GM18517 (cell line): ENCODE results near the gene TMC6.
"Not testable (repeated sequence)": the region's sequence is repeated elsewhere in the genome, so short reads cannot be mapped to it uniquely, and the experiment has no call there.

Experiments
- ATAC-seq: cut with Tn5 transposase; IDR thresholded peaks from one replicate; pipeline ENCODE4 v1.9.1; 2021; ENCODE audit warnings: mild to moderate bottlenecking, moderate library complexity; ENCODE audit not compliant: unreplicated experiment

Gene TMC6

GRCh38 chr17:78128551-78129350 is at the start of gene TMC6:
TMC6 (minus strand) TSS chr17:78128755; CDS start chr17:78126832, 1,923 bp downstream.
- no peak for ATAC-seq

DNA sequence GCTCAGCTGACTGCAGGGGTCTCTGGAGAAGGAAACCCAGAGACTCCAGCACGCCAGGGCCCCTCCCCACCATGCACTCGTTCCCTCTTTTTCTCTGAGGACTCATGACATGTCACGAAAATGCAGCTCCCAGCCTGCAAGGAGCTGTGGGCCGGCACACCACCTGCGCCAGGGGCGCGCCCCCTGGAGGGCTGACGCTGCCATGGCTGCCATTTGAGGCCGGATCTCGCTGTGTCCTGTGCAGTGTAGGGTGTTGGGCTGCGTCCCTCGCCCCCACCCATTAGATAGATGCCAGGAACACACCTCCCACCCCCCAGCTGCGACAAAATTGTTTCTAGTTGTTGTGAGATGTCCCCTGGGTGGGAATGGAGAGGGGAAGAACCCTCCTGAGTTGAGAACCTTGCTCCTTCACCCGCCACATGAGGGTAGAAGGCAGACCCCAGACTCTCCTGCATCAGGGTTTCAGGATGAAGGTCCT is 48.0 kb upstream of the TMC6 start:
- no peak for ATAC-seq

DNA sequence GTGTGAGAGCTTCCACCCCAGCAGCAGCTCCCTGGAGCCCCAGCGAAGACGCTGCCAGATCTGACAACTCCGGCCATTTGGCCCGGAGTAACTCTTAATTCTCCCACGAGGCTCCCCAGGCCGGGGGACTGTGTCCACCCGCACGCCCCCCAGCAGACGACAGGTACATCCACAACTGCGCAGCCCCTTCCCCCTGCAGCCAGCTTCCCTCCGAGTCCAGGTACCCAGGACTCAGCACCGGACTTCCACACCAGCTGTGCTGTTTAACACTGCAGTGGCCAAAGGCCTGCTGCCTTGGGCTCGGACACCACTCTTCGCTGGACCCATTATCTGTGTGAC is 47.1 kb upstream of the TMC6 start:
- ATAC-seq: no peak

DNA sequence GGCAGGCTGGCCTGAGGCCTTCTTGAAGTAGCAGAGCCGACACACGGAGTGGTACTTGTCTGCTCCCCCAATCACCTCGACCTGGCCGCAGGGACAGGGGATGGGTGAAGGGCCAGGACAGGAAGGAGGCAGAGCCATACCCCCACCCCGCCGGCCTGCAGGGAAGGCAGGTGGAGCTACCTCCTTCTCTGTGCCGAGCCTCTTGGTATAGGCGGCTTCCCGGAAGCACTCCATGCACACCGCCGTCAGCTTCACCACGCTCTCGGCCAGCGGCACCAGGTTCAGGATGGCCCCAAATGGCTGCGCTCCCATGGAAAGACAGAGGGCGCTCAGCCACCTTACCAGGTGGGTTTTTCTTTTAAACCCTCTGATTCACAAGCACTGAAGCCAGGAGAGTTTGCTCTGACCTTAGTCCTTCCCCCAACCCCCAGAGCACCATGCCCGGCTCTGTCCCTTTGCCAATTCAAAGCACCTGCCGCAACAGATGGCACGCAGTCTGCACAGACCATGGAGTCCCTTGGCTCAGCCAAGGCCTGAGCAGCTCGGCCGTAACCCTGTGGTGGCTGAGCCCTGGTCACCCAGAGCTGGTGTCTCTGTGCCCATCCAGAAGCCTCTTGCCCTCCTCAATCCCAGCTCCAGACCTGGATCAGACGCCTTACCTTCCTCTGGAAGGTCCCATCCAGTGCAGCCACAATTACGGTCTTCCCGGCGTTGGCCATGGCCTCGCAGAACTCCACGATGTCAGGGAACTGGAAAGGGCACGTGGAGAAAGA is 46.5 kb upstream of the TMC6 start:
- no peak for ATAC-seq

- no peak for ATAC-seq
Observed at GRCh38 chr17:78174346-78174869, 45.9 kb upstream of the TMC6 start.

DNA sequence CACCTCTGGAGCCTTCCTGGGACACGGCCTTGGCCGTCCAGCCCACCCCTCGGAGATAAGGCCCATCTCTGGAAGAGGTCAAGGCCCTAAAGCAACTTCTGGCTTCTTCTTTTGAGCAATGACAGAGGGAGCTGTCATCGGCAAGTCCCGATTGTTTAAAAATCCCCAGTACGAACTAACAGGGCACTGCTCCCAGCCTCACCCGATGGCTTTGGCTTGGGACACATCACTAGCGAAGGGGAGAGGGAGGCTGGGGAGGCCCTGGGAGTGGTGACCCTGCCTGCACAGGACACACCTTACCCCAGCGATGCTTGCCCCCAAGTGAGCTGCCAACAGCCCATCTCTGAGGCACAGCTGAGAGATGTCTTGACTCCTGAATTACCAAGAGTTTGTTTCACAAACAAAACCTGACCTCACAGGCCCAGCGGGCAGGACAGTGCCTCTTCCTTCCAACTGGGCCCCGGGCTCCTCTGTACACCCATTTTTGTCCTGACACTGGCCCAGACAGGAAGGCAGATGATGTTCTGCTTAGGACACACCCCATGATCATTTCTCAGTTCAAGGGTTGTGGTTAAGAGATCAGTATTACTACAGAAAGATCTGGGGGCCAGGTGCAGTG is 44.7 kb upstream of the TMC6 start:
- no peak for ATAC-seq

DNA sequence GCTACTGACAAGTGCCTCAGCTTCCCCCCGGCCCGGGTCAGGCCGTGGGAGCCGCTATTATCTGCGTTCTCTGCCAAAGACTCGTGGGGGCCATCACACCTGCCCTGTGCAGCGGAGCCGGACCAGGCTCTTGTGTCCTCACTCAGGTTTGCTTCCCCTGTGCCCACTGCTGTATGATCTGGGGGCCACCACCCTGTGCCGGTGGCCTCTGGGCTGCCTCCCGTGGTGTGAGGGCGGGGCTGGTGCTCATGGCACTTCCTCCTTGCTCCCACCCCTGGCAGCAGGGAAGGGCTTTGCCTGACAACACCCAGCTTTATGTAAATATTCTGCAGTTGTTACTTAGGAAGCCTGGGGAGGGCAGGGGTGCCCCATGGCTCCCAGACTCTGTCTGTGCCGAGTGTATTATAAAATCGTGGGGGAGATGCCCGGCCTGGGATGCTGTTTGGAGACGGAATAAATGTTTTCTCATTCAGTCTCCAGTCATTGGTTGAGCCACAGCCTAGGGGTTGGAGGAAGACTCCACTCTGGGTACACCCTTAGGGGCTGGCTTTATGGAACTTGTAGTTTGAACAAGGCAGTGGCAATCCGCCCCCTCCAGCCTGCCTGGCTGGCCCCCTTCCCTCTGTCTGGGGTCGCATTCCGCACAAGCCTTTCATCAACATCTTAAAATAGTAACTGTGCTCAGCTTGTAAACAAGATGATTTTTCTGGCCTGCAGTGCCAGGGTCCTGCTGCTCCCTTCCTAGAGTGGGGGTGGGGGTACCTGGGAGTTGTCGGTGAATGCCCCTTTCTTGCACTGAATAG is 43.9 kb upstream of the TMC6 start:
- no peak for ATAC-seq

GRCh38 chr17:78171591-78172248 is 43.2 kb upstream of the TMC6 start:
- not testable (repeated sequence) for ATAC-seq

DNA sequence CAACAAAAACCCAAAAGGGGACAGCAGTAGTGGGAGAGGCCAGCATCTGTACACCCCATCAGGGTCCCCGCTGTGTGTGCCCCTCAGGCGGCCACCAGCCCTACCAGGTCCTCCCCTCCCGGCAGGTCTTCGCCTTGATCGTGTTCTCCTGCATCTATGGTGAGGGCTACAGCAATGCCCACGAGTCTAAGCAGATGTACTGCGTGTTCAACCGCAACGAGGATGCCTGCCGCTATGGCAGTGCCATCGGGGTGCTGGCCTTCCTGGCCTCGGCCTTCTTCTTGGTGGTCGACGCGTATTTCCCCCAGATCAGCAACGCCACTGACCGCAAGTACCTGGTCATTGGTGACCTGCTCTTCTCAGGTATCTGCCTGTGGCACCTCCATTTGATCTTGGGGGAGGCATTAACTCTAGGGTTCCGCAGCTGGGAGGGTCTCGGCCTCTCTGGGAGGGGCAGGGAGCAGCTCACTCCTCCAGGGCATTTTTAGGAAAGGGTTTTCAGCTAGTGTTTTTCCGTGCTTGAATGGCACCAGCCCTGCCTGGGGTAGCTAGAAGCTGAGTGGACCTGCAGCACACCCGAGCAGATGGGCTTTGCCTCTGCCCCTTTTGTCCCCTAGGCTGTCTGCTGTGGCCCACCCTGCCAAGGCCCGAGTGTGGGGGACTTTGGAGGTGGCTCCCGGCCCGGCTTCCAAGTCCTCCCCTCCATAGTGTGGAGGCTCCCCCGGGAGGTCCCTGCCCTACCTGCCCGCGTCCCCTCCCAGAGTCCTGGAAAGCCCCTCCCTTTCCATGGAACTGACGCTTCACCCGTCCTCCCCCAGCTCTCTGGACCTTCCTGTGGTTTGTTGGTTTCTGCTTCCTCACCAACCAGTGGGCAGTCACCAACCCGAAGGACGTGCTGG is 42.4 kb upstream of the TMC6 start:
- ATAC-seq: no peak

- ATAC-seq: no peak
Observed at GRCh38 chr17:78168903-78169793, 40.6 kb upstream of the TMC6 start.

DNA sequence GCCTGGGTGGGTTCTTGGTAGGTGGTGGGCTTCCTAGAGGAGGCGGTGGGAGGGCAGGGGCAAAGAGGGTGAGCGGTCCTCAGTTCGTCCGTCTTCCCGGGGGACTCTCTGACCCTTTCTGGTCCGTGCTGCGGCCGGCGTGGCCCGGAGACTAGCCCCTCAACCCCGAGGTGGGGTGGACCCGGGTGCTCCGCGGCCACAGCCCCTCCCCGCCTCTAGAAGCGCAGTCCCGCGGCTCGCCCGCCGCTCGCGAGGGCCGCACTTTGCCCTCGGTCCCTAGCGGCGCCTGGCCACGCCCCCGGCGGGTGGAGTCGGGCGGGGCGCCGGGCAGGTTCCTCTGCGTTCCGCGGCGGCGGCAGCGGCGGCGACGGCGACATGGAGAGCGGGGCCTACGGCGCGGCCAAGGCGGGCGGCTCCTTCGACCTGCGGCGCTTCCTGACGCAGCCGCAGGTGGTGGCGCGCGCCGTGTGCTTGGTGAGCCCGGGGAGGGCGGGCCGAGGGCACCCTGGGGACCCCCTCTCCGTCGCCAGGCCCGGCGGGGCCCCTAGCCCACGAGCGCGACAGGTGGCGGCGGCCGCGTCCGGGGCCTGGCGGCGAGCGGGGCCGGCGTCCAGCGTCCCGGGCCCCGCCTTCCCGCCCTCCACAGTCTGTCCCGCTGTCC is 39.8 kb upstream of the TMC6 start, which contains the start of gene SYNGR2:
TSS of gene SYNGR2 (plus strand) at position 340 of the 661 bp plus-strand sequence. CDS start at position 376, 36 bp downstream.
- ATAC-seq: no peak

DNA sequence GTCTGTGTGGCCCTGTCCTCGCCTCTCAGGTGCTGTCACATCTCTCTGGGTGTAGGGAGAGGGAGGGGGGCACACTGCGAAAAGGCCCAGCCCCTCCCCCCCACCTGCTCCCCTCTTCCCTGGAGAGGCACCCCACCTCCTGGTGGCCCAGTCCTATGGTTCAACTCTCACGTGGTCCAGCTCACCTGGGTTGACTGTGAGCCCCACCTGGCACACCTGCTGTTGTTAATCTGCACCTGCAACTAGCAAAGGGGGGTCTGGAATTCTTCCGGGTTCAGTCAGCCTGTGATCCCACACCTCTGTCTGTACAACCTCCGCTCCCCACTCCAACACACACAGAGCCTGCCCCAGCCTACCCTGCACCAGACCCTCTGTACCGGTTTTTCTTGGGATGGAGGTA is 37.9 kb upstream of the TMC6 start:
- ATAC-seq: no peak

GRCh38 chr17:78164748-78165607 is 36.4 kb upstream of the TMC6 start:
- no peak for ATAC-seq

DNA sequence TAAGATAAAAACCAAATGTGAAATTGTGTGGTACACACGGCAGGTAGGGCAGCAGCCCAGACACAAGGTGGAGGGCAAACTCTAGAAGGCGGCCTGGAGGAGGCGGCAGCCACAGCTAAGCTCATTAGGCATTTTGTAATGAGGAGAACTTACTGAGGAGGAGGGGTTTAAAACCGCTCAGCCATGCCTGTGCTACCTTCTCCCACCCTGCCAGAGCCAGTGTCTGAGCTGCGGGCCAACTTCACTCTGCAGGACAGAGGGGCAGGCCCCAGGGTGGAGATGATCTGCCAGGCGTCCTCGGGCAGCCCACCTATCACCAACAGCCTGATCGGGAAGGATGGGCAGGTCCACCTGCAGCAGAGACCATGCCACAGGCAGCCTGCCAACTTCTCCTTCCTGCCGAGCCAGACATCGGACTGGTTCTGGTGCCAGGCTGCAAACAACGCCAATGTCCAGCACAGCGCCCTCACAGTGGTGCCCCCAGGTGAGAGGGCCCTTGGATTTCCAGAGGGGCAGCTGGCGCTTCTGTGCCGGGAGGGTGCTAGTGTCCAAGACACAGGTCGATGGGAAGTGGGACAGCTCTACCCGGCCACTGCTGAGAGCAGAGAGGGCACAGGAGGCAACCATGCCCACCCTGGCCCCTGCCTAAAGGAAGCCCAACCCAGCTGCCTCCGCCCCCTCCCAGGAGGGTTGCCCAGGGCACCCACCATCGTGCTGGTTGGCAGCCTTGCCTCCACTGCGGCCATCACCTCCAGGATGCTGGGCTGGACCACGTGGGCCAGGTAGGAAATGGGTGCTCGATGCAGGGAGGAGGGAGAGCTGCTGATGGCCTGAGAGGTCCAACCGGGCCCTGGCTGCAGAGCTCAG is 35.6 kb upstream of the TMC6 start:
- no peak for ATAC-seq

GRCh38 chr17:78159575-78160158 is 31.1 kb upstream of the TMC6 start:
- ATAC-seq: no peak
